GM21576 (cell line): ENCODE data around the gene RAPGEF2.

Source experiments
- ATAC-seq: cut with Tn5 transposase; IDR thresholded peaks from one replicate; pipeline ENCODE4 v1.9.1; 2021; ENCODE audit warnings: mild to moderate bottlenecking, moderate library complexity; ENCODE audit not compliant: unreplicated experiment

Gene RAPGEF2

DNA sequence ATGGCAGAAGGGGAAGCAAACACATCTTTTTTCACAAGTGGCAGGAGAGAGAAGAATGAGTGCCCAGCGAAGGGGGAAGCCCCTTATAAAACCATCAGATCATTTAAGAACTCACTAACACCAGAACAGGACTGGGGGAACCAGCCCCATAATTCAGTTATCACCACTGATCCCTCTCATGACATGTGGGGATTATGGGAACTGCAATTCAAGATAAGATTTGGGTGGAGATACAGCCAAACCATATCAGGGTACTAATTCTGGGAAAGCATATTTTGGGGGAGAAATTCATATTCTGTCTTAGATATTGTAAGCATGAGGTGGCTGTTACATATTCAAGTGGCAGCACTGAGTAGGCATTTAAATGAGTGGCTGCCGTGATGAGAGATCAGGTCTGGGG lies 87.8 kb downstream of the RAPGEF2 start:
- no peak for ATAC-seq

DNA sequence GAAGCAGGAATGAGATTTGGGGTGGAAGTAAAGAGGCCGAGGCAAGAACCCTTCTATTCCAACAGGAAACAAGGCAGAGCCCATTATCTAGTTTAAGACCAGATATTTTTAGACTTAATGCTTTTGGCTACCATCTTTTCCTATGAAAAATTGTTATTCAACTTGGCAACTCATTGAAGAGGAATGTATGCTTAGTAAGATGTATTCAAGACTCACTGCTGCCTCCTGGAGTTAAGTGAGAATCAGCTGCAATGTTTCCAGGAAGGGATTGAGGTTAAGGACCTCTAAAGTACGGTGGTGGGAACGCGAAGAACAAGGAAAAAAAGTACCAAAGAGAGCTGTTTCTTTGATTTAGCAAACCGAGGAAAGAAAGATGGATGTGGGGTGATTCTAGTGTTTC lies 89.1 kb downstream of the RAPGEF2 start:
- no peak for ATAC-seq

DNA sequence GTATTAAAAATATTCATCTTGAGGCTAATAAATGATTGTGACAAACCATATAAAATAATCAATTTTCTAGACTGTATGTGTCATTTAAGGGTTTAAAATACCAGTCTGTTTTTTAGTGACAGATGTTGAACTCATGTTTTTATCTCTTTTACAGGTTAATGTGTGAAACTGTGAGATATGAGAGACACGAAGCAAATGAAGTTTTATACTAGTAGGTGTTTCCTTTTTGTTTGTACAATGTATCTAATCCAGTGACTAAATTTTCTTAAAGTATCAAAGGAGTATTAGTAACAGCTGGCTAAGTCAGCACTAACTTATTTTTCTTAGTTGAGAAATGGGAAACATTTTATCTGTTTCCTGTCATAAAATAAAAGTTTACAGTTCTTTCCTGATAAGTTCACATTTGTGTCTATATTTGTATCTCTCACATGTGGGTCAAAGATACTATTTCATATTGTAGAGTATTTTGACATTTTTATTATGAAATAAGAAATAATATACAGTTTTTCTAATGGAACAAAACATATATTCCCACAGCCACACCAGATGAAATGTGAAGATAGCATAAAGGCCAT lies 90.3 kb downstream of the RAPGEF2 start:
- no peak for ATAC-seq

- no peak for ATAC-seq
These were observed 92.5 kb downstream of the RAPGEF2 start for GRCh38 chr4:159195361-159195769.

- ATAC-seq = no peak
These were observed 94.5 kb downstream of the RAPGEF2 start for GRCh38 chr4:159197260-159197884.

DNA sequence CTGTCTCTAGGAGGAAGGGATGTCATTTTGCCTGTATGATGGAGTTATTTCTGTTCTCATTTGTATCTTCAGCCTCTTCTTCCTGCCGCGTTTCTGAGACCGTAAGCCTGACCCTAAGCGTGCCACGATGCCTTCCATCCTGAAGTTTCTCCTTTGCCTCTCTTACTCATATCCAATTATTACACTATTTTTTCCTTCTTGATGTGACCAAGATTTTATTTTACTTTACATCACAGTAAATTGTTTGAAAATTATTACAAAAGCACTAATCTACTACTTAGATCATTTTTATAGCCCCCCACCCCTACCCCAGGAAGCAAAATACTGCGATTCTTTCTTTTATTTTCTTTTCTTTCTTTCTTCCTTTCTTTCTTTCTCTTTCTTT lies 95.0 kb downstream of the RAPGEF2 start:
- no peak for ATAC-seq

- no peak for ATAC-seq
These were observed 96.9 kb downstream of the RAPGEF2 start for GRCh38 chr4:159199826-159200225.

- no peak for ATAC-seq
These were observed 98.3 kb downstream of the RAPGEF2 start for GRCh38 chr4:159201168-159201567.

- no peak for ATAC-seq
These were observed 101.7 kb downstream of the RAPGEF2 start for GRCh38 chr4:159204566-159204965.

- ATAC-seq = no peak
These were observed 102.6 kb downstream of the RAPGEF2 start for GRCh38 chr4:159205466-159205865.

- peak; percentile 83 for ATAC-seq
These were observed 103.6 kb downstream of the RAPGEF2 start for GRCh38 chr4:159206427-159206871.

GRCh38 chr4:159209249-159209648 lies 106.4 kb downstream of the RAPGEF2 start:
- ATAC-seq = no peak

DNA sequence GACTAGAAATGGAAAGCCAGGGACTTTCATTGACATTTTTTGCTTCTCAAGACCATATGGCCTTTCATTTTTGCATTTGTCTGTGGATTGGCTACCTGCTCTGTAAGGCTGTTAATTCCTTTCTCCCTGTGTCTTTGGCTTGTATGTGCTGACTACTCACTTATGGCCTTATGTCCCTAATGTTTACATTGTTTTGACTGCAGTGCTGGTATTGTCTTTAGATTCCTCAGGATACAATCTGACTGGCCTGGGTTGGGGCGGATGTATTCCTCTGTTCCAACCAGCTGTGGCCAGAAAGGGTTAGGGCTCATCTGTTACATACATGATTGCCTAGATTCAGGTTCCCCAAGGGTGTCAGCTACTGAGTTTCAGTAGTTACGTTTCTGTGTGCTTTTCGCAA lies 108.1 kb downstream of the RAPGEF2 start:
- ATAC-seq = no peak

DNA sequence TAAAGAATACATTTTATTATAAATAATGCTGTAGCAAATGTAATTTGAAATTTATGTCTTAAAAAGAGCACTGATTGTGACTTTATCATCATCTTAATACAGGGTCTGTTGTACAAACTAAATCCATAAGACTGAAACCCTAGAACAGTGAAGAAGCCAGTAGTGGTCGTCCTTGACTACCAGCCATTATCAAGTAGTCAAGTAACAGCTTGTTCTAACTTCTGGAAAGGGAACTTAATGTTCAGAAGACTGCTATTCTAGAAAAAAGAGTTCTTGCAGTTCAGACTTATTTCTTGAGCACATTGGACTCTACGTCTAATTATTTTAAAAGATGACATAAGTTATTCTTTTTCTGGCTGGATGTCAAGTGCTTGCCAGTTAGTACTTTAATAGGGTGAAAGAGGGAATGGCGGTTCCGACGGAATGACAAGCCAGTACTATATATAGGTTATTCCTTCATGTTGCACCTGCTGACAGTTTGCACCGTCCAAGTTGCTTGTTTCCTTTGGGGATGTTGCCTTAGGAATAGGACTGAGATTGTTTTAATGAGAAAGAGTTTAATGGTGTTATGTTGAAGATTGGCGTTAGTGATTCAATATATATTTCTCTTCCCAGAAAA lies 109.9 kb downstream of the RAPGEF2 start:
- ATAC-seq = no peak

- no peak for ATAC-seq
These were observed 114.0 kb downstream of the RAPGEF2 start for GRCh38 chr4:159216834-159217233.

- ATAC-seq = no peak
These were observed 117.0 kb downstream of the RAPGEF2 start for GRCh38 chr4:159219862-159220261.

DNA sequence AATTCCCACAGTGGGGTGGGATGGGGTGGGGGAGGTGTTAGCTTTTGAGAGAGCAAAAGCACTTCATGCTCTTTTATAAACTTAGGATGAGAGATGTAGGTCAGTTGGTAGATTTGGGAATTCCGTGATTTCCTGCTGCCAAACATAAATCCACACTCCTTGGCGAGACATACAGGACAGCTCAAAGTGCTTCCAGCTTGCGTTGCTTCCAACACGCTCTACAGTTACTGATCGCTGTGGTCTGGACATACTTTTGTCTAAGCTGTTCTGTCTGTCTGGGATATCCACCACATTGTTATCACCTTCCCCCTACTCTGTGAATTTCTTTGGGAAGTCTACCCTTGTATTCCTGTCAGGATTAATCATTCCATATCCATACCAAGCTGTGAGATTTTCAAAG lies 117.5 kb downstream of the RAPGEF2 start:
- no peak for ATAC-seq

DNA sequence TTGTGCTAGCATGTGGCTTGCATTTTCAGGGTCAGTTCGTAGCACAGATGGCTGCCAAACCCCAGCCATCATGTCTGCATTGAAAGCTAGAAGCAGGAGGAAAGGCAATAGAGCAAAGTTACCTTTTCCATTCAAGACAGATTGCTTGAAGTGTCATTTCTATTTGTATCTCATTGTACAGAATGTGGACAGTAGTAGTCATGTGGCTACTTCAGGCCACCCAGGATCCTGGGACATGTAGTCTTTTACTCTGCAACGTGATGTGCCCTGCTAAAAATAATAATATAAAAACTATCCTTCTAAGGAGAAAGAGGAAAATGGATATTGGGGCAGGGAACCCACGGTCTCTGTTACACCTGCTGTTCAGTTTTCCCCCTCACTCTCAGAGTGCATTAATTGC lies 118.4 kb downstream of the RAPGEF2 start:
- no peak for ATAC-seq

- no peak for ATAC-seq
These were observed 119.2 kb downstream of the RAPGEF2 start for GRCh38 chr4:159222043-159222552.

- ATAC-seq = no peak
These were observed 121.5 kb downstream of the RAPGEF2 start for GRCh38 chr4:159224408-159224807.

DNA sequence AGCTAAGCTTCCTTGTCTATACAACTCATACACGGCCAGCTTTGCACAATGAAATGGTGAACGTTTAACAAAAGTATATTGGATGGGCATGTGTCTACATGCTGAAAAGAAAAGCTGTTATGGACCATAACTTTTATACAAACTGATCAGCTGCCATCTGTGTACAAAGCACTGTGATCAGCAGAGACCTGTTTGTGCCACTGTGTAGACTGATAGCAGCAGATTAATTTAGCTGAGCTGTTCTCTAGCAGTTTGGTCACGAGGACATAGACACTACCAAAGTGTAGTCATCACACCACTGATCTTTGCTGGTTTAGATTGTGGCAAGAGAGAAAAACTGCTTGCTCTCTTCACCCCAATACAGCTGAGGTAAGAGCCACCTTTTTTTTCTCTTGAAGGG lies 124.5 kb downstream of the RAPGEF2 start:
- no peak for ATAC-seq

GRCh38 chr4:159227984-159228383 lies 125.1 kb downstream of the RAPGEF2 start:
- ATAC-seq = no peak
